Fibroblast of upper back skin (primary cell): ENCODE data around the gene BRD3OS.
"Not testable (repeated sequence)": the region's sequence is repeated elsewhere in the genome, so short reads cannot be mapped to it uniquely, and the experiment has no call there.

Experiments used
- DNase-seq: peaks from one replicate; pipeline ENCODE4 v3.0.0-alpha.2; 2013

BRD3OS gene

DNA sequence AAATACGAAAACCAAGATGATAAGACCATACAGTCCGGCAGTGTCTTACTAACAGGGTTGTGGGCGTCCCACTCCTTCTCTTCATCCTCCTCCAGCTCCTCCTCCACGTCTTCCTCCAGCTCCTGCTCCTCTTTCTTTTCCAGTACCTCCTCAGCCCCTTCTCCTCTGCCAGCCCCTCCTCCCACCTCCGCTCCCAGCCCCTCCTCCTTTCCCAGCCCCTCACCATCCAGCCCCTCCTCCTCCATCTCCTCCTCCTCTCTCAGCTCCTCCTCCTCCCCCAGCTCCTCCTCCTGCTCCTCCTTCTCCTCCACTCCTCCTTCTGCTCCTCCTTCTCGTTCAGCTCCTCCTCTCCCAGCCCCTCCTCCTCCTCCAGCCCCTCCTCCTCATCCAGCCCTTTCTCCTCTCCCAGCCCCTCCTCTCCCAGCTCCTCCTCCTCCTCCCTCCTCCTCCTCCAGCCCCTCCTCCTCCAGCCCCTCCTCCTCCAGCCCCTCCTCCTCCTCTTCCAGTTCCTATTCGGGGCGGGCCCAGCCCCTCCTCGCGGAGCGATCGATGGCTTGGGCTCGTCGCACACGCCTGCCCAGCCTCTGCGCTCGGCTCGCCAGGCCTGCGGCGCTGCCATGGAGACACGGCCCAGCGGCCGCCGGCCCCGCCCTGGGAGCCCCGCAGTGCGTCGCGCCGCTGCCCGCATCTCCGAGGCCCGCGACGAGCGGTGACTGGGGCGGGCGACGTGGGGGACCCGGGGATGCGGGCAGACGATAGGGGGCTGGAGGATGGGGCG lies at the start of gene BRD3OS:
Gene BRD3OS (plus strand): TSS at position 654 of the 778 bp plus-strand sequence. CDS start 1,267 bp downstream, outside the sequence.
- peak; percentile 100 for DNase-seq

DNA sequence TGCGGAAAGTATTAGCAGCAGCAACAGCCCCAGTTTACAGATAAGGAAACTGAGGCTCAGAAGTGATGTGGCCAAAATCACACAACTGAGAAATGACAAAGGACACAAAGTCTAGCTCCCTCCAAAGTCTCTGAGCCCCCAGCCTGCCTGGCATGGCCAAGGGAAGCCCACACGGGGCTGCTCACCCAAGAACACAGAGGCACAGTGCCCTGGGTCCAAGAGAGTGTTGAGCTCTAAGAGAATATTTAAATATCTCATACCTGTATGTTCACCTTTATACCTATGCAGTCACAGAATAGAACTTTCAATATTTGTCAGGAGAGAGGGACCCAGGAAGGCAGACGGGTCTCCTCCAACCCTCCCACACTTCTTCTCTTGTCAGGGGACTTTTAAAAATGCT lies 49.8 kb upstream of the BRD3OS start:
- DNase-seq, result no peak

GRCh38 chr9:133976191-133976861 lies 49.0 kb upstream of the BRD3OS start:
- no peak for DNase-seq

DNA sequence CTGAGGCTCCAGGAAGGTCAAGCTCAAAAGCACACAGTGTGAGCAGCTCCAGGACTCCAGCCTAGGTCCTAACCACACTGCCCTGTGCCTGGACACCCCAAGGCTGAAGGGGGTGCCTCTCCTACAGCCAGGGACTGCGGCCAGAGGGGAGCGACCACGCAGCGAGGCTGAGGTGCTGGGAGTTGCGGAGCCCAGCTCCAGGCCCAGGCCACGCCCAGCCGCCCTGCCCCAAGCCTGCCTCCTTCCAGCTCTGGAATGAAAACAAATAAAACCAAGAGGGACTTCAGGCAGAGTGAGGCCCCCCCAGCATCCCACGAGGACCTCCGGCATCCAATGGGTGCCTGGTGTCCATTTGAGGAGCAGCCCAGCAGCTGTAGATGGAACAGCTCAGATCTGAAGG lies 48.4 kb upstream of the BRD3OS start:
- DNase-seq, result no peak

- DNase-seq, result no peak
These were observed 47.7 kb upstream of the BRD3OS start for GRCh38 chr9:133977421-133978201.

GRCh38 chr9:133978226-133978898 lies 46.9 kb upstream of the BRD3OS start:
- DNase-seq, result no peak

- DNase-seq, result no peak
These were observed 46.4 kb upstream of the BRD3OS start for GRCh38 chr9:133978899-133979272.

- DNase-seq, result peak; percentile 39
These were observed 45.9 kb upstream of the BRD3OS start for GRCh38 chr9:133979273-133979920.

DNA sequence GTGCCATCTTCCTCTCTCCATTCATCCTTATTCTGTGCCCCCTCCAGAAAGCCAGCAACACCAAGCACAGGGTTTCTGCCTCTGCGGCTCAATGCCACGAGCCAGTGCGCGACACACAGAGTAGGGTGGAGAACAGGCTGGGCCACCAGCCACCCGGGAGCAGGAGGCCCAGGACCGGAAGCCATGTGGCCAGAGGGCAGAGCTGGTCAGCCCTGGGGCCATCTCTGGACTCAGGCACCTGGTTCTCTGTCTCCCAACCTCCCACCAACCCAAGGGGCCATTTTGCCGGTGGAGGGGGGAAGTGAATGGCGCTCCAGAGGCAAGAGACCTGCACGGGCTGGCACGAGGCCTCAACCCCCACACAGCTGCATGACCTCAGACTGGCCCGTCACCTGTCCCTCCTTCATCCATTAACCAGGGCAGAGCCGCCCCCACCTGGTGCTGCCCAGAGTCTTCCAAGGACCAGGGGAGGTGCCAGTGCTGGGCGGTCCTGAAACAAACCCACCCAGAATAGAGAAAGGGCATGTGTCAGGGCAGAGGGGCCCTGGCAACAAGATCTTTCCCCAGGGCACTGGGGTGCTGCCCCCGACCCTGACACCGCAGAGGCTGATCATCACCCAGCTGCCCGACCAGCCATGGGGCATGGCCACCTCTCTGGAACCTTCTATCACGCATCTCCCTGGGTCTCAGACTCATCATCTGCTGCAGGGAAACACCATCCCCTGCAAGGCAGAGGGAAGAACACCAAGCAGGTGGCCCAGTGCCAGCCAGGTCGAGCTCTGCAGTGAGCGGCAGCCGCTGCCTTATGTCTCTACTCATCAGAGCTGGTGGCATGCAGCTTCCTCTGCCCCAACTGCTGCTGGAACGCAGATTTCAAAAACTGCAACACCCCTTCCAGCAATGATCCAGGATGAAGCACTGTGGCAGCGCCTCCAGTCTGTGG lies 45.1 kb upstream of the BRD3OS start:
- DNase-seq, result no peak

DNA sequence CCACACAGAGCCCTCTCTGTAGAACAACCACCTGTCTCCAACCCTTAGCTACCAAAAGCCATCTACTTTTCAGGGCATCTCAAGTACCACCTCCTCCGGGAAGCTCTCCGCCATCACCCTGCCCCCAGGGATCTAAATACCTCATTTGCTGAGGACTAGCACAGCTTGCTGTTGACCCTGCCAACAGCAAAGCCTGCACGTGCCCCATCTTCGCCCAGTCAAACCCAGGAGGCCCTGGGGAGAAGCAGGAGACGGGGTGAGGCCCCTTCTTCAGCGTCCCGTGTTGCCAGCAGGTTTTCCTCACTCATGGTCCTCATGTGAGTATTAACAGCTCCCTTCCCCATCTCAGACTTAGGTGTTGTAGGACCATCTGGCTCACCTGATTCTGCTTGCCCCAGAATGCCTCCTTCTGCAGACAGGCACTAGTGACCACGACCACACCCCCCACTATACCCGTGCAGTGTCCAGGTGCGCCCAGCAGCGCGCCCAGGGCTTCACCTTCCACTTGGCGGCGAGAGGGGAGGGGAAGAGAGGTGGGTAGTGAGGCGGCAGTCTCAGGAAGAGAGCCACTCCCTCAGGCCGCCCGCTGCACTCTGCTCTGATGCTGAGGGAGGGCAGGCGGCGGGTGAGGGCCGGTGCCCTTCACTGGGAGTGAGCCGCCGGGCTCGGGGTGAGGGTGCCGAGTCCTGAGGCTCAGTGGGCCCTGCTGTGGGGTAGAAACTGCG lies 44.3 kb upstream of the BRD3OS start:
- no peak for DNase-seq

DNA sequence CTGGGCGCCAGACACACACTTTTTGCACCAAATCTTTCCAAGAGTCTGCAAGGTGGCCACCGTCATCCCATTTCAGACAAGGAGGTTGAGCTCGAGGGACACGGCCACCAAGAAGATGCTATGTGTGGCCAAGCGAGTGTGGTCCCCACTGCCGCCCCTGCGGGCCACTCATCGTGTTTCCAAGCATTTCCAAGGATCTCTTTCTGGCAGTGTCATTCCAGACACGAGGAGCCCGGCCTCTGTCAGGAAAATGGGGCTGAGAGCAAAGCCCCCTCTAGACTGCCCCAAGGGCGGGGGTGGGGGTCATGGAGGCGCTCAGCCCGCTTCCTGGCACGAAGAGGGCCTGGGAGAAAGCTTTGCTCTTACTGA lies 43.7 kb upstream of the BRD3OS start:
- no peak for DNase-seq

- DNase-seq, result no peak
These were observed 43.2 kb upstream of the BRD3OS start for GRCh38 chr9:133981958-133982681.

- DNase-seq, result no peak
These were observed 42.1 kb upstream of the BRD3OS start for GRCh38 chr9:133982971-133983720.

DNA sequence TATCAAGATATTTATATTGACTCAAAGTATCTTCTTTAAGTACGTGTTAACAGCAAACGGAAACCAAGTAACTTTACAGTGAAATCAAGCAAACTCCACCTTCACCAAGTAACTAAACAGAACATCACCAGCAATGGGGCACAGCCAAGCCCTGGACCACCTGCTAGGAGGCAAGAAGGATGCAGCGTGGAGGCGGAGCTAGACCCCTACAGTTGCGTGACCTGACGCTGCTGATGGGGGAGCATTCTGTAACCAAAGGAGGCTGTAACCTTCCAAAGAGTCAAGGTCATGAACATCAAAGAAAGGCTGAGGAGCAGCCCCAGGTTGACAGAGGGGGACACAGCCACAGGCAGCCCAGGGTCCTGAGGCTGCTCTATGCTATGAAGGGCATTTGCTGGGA lies 39.2 kb upstream of the BRD3OS start:
- DNase-seq, result no peak

- no peak for DNase-seq
These were observed 38.4 kb upstream of the BRD3OS start for GRCh38 chr9:133986774-133987445.

DNA sequence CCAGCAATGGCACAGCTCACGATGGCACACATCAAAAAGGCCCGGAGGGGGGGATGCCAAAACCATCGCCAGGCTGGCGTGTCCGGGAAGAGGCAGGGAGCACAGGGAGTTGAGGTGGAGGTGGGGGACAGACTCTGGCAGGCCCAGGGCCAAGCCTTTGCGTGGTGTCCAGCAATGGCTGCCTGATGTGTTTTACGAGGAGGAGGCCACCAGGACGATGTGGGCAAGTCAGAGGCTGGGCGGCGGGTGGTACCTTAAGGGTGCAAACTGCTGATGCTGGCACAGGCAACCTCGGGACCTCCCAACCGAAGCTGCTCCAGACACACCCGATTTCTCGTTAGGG lies 37.9 kb upstream of the BRD3OS start:
- no peak for DNase-seq

GRCh38 chr9:133987946-133988665 lies 37.2 kb upstream of the BRD3OS start:
- no peak for DNase-seq

- not testable (repeated sequence) for DNase-seq
These were observed 36.5 kb upstream of the BRD3OS start for GRCh38 chr9:133988771-133989170.
